Stimulated activated CD4-positive, alpha-beta T cell treated with anti-CD3 and anti-CD28 coated beads, Interleukin-2, amount 100 ng/mL, for 24 hours (primary cell): ENCODE results near the gene TMEM192.
"Not testable (repeated sequence)": the region's sequence is repeated elsewhere in the genome, so short reads cannot be mapped to it uniquely, and the experiment has no call there.

ENCODE experiments used
- DNase-seq, 2 donors: peaks; one replicate each; pipeline ENCODE4 v3.0.0-alpha.2; 2020

The TMEM192 gene

DNA sequence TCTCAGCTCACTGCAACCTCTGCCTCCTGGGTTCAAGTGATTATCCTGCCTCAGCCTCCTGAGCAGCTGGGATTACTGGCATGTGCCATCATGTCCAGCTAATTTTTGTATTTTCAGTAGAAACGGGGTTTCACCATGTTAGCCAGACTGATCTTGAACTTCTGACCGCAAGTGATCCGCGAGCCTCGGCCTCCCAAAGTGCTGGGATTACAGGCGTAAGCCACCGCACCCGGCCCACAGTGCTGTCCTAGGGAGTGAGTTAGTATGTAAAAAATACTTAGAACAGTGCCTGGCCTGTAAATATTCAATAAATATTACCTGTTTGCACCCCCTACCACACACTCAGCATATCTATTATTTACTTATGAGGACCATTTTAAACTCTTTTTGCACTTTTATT, 20.5 kb downstream of the TMEM192 start:
- not testable (repeated sequence) for DNase-seq

DNA sequence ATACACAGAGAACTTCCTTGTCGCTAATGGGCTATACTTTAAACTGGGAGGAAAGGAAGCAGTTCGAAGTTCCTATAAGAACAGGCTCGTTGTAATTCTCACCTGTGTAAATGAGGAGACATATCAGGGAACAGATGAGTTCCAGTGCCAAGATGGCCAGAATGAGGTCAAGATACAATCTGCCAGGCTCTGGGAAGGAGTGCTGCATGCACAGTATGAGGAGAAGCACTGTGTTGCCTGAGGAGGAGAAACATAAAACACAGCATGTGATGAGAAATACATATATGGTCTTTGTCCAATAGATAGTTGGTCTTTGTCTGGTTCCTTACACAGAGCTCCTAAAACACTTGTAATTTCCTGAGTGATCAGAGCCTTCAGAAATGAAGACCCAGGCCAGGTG, 24.3 kb downstream of the TMEM192 start:
- no peak for DNase-seq

GRCh38 chr4:165085946-165086345, 26.7 kb downstream of the TMEM192 start:
- DNase-seq = no peak

DNA sequence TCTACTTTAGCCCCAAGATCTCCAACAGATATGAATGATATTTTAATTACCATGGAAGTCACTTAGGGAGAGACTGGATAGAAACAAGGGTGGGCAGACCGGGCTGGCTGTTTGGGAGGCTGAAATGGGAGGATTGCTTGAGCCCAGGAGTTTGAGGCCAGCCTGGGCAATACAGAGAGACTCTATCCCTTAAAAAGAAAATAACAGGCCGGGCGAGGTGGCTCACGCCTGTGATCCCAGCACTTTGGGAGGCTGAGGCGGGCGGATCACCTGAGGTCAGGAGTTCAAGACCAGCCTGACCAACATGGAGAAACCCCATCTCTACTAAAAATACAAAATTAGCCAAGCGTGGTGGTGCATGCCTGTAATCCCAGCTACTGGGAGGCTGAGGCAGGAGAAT, 27.9 kb downstream of the TMEM192 start:
- not testable (repeated sequence) for DNase-seq

GRCh38 chr4:165079476-165079875, 33.2 kb downstream of the TMEM192 start:
- DNase-seq = no peak

DNA sequence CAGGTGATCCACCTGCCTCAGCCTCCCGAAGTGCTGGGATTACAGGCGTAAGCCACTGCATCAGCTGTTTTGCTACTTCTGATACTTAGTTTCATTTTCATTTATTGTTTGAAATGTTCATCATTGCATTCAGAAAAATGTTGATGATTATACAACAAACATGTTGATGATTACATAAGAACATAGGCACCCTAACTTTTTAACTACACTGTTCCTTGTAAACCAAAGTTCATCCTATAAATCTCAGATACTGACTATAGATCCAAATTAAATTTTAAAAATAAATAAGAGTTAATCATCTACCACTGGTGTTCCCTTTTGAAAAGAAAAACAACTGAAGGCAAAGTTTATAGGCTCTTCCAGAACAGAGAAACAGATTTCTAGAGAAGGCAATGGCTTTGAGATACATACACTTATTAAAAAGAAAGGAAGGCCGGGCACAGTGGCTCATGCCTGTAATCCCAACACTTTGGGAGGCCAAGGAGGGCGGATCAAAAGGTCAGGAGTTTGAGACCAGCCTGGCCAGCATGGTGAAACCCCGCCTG, 35.6 kb downstream of the TMEM192 start:
- no peak for DNase-seq

DNA sequence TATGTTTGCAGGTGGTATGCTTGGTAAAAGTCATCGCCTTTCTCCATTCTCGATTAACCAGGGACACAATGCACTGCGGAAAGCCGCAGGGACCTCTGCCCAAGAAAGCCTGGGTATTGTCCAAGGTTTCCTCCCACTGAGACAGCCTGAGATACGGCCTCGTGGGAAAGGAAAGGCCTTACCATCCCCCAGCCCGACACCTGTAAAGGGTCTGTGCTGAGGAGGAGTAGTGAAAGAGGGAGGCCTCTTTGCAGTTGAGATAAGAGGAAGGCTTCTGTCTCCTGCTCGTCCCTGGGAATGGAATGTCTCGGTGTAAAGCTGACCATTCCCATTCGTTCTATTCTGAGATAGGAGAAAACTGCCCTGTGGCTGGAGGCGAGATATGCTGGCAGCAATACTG, 39.3 kb downstream of the TMEM192 start:
- not testable (repeated sequence) for DNase-seq

DNA sequence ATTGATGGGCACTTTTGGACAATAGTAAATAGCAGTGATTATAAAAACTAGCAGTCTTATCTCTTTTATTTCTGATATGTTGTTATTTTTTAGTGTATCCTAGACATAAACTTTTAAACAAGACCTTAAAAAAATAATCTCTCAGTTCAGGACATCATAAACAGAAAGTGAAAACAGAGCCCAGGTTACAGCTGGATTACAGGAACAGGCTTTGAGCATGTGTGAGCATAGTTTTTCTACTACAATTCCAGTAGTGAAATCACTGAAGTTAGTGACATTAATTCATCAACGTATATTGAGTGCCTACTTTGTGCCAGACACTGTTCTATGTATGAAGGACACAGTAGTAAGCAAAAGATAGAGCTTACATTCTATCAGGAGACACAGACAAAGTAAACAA, 42.1 kb downstream of the TMEM192 start:
- no peak for DNase-seq

- DNase-seq = no peak
Measured at GRCh38 chr4:165060938-165061337, 51.7 kb downstream of the TMEM192 start.

GRCh38 chr4:165059386-165059785, 53.3 kb downstream of the TMEM192 start:
- no peak for DNase-seq

DNA sequence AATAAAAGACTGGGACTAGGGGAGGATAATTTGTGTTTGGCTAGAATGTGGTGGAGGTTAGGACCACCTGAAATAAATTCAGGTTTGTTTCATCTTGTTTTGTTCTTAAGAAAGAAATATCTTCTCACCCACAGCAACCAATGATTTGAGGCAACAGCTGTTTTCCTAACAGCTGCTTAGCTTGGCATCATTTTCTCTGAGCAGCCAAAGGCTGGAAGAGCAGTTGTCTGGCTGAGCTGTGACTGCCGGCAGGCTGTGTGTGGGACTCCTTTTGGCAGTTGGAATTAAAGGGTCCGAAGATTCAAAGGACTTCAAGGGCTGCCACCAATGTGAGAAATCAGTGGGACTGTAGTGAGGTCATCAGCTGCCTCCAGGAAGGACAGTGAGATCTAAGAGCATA, 54.0 kb downstream of the TMEM192 start:
- no peak for DNase-seq

GRCh38 chr4:165055601-165056000, 57.1 kb downstream of the TMEM192 start:
- DNase-seq = no peak

GRCh38 chr4:165053645-165054044, 59.0 kb downstream of the TMEM192 start, which contains the start of gene TRIM75:
TSS of gene TRIM75 (plus strand) at chr4:165053866. CDS start at chr4:165059148, 5,282 bp downstream.
- no peak for DNase-seq

- DNase-seq = no peak
Measured at GRCh38 chr4:165052627-165053026, 60.0 kb downstream of the TMEM192 start.

DNA sequence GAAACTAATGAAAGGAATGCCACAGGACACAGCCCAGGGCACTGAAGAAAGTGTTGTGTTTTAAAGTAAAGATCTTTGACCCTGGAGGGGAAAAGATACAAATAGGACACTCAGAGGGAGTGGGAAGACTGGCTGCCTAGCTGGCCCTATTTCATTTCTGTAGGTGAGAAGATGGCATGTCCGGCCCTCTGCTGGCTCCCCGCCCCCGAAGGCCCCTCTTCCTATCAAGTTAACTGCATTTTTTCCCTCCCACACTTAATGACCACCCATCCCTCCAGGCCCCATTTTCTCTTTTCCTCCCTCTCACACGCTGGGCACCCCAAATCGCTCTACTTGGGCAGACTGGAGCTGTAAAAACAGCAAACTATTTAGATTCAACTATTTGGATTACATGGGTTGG, 64.5 kb downstream of the TMEM192 start:
- no peak for DNase-seq

DNA sequence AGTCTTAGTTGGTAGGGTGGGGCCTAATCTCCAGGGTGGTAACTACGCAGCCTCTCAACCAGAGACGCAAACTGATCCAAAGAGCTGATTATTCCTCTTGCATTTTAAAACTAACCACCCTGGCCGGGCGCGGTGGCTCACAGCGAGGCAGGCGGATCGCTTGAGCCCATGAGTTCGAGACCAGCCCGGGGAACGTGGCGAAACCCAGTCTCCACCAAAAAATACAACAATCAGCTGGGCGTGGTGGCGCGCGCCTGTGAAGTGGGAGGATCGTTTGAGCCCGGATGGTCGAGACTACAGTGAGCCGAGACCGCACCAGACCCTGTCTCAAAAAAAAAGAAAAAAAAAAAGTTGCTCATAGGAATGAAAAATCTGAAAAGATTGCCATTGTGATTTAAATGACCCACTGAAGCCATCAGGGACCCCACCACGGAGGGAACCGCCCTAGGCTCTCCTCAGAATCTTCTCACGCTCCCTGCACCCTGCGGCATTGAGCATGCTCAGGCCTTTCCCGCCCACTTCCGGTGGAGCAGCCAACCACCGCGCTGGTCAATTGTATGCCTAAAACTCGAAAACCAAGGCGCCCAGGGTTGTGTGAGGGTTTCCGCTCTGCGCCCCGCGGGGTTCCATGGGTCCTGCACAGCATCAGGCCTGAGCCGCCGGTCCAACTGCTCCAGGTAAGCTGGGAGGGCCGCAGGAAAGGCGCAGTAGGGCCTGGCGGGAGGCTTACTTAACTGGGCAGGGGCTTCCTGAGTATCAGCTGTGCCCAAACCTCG, 81.0 kb downstream of the TMEM192 start, which contains the start of gene TRIM60:
TSS of gene TRIM60 (plus strand) at position 564 of the 776 bp plus-strand sequence. CDS start 8,074 bp downstream, outside the sequence.
- DNase-seq = no peak

DNA sequence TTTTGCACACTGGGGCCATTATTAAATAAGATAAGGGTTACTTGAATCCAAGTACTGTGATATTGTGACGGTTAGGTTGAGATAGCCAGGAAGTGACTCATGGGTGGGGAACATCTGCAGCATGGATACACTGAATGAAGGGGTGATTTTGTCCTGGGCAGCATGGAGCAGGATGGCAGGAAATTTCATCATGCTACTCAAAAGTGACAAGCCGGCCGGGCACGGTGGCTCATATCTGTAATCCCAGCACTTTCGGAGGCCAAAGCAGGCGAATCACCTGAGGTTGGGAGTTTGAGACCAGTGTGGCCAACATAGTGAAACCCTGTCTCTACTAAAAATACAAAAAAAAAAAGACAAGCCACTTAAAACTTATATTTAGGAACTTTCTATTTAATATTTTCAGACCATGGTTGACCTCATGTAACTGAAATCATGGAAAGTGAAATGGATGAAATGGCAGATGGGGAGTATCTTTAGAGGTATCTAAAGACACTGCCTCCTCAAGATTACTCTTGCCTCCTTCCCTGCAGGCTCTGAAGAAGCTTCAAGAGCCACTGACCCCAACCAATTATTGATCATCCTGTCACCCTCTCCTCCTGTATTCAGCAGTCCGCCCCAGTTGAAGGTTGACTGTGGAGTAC, 84.8 kb downstream of the TMEM192 start:
- DNase-seq = no peak

- not testable (repeated sequence) for DNase-seq
Measured at GRCh38 chr4:165025782-165026181, 86.9 kb downstream of the TMEM192 start.
